Glutamatergic neuron (in vitro differentiated cells): Measurements from ENCODE around the gene SEMA7A. TPM values are rescaled to one million over a fixed set of nuclear protein-coding genes. Genes with fewer than 3 reads are reported as not detected.

Source experiments
- DNase-seq: peaks from one replicate; pipeline ENCODE4 v3.0.0; 2022
- H3K27ac Mint-ChIP-seq: one replicate; pipeline ENCODE4 v1.8.0; 2020; ENCODE audit warnings: mild to moderate bottlenecking, mixed read lengths, inconsistent platforms; ENCODE audit not compliant: unreplicated experiment
- H3K27me3 Mint-ChIP-seq: one replicate; pipeline ENCODE4 v1.8.0; 2020; ENCODE audit warnings: mild to moderate bottlenecking, moderate library complexity, mixed read lengths, inconsistent platforms; ENCODE audit not compliant: unreplicated experiment
- H3K36me3 Mint-ChIP-seq: one replicate; pipeline ENCODE4 v1.8.0; 2020; ENCODE audit warnings: mild to moderate bottlenecking, mixed read lengths, inconsistent platforms; ENCODE audit not compliant: unreplicated experiment
- H3K4me1 Mint-ChIP-seq: one replicate; pipeline ENCODE4 v1.8.0; 2020; ENCODE audit warnings: mild to moderate bottlenecking, low read depth, mixed read lengths, inconsistent platforms; ENCODE audit not compliant: unreplicated experiment
- H3K4me3 Mint-ChIP-seq: one replicate; pipeline ENCODE4 v1.8.0; 2020; ENCODE audit warnings: mild to moderate bottlenecking, mixed read lengths, inconsistent platforms; ENCODE audit not compliant: unreplicated experiment
- H3K9me3 Mint-ChIP-seq: one replicate; pipeline ENCODE4 v1.8.0; 2020; ENCODE audit warnings: mild to moderate bottlenecking, moderate library complexity, mixed read lengths, inconsistent platforms; ENCODE audit not compliant: unreplicated experiment
- total RNA-seq: library from RNA; stranded (reverse); fragmentation: NEBNext Ultra II Directional; extraction: Animal tissue kit (Norgen Biotek cat#: 25700); gene quantifications from one replicate; pipeline ENCODE4 v1.2.1, GENCODE V29; 2021; ENCODE audit not compliant: unreplicated experiment
- TF ChIP-seq, protein P1 (sequence below): fragments of 200-600 bp; sonication (generic); IDR thresholded peaks from one replicate; pipeline ENCODE4 v1.5.0; 2021; ENCODE audit not compliant: partially characterized antibody, unreplicated experiment

SEMA7A gene
- total RNA-seq, 1 donor from 2014 or later = 16.2 TPM

DNA sequence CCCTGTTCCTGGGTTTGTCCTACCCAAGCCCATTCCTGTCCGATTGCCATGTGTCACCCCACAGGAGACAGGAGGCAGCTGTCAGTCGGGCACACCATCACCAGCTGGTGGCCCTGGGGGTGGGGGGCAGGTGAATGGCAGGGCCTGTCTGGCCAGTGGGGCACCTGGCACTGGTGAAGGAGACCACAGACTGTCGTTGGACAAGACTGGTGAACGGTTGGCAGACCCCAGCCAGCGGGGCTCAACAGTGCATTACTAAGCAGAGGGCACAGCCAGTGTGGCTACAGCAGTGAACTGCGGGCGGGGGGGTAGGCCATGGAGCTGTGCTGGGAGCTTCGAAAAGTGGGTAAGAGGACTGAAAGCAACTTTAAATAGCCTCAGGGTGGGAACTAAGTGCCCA lies 2.1 kb downstream of the SEMA7A start:
- peaks cover 3% of the 10 kb centered on the region for H3K9me3 Mint-ChIP-seq
- peak overlapping the region; percentile 84 for H3K4me3 Mint-ChIP-seq
- H3K27ac Mint-ChIP-seq = no peak overlapping the region
- TF ChIP-seq, protein P1, sequence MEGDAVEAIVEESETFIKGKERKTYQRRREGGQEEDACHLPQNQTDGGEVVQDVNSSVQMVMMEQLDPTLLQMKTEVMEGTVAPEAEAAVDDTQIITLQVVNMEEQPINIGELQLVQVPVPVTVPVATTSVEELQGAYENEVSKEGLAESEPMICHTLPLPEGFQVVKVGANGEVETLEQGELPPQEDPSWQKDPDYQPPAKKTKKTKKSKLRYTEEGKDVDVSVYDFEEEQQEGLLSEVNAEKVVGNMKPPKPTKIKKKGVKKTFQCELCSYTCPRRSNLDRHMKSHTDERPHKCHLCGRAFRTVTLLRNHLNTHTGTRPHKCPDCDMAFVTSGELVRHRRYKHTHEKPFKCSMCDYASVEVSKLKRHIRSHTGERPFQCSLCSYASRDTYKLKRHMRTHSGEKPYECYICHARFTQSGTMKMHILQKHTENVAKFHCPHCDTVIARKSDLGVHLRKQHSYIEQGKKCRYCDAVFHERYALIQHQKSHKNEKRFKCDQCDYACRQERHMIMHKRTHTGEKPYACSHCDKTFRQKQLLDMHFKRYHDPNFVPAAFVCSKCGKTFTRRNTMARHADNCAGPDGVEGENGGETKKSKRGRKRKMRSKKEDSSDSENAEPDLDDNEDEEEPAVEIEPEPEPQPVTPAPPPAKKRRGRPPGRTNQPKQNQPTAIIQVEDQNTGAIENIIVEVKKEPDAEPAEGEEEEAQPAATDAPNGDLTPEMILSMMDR = no peak
- no peaks in the 10 kb centered on the region for H3K36me3 Mint-ChIP-seq
- H3K27me3 Mint-ChIP-seq = peaks cover 13% of the 10 kb centered on the region
- peaks cover 19% of the 10 kb centered on the region for H3K4me1 Mint-ChIP-seq
- DNase-seq = no peak

DNA sequence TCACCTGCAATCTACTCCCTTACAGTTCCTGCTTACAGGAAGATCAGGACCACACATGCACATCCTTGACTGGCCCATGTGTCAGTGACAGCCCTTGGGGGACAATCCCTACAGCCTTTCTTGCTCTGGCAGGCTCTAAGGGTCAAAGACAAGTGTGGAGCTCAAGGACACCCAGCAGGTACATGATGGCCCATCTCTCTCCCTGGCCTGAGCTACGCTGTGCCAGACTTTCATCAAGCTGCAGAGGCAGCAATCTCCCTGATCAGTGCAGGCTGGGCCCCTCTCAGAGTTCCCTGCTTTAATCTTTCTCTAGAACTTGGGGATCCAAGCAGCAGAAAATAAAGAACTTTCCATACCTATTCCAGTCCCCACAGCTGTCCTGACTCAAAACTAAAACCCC lies 2.6 kb downstream of the SEMA7A start:
- no peak overlapping the region for H3K27ac Mint-ChIP-seq
- peaks cover 3% of the 10 kb centered on the region for H3K9me3 Mint-ChIP-seq
- H3K27me3 Mint-ChIP-seq = peaks cover 13% of the 10 kb centered on the region
- H3K4me1 Mint-ChIP-seq = peaks cover 19% of the 10 kb centered on the region
- TF ChIP-seq, protein P1 = no peak
- no peak for DNase-seq
- H3K4me3 Mint-ChIP-seq = peak overlapping the region; percentile 84
- H3K36me3 Mint-ChIP-seq = no peaks in the 10 kb centered on the region

DNA sequence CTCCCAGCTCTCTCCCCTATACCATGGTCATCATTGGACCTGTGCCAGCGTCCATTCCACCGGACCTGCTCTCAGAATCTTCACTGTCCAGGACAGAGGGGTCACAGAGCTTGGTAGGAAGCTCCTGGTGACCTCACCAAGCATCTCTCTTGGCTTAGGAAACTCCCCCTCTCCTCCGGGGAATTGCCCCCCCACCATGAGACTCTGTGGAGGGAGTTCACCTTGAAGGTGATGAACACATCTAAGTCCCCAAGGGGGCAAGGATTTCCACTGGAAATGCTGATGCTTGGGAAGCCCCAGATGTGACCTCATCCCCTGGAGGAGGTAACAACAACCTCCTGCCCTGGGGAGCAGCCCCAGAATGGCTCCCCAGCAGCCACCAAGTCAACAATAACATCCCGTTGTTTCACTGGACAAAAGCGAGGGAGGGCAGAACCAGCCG lies 3.2 kb downstream of the SEMA7A start:
- Mint-ChIP-seq H3K4me3 (no peak overlapping the region), H3K4me1 (peaks cover 19% of the 10 kb centered on the region), H3K27me3 (peaks cover 11% of the 10 kb centered on the region), H3K36me3 (no peaks in the 10 kb centered on the region), H3K27ac (no peak overlapping the region), H3K9me3 (peaks cover 3% of the 10 kb centered on the region)
- TF ChIP-seq, protein P1 = no peak
- DNase-seq = no peak

DNA sequence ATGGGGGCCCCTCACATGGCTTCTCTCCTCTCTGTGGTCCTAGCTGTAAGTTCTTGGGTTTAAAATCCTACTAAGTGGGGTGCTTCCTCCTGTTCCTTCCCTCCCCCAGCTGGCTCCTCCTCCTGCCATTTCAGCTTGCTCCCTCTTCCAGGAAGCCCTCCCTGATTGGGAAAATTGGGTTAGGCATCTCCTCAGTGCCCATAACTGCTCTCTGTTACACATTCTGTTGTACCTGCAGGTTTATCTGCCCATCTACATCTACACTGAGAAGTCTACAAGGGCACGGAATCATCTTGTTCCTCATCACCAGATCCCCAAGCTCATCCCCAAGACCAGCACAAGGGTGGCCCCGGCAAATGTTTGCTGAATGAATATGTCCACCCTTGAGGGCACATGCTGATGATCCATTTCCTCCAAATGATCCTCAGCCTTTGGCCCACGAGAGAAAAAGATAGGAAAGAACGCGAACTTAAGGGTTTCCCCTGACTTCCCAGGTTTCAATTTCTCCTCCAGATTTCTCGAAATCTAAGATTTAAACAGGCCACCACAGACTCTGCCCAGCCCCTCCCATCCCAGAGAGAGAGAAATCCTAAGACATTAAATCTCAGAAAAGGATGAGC lies 3.9 kb downstream of the SEMA7A start:
- Mint-ChIP-seq H3K4me1 (peaks cover 19% of the 10 kb centered on the region), H3K27ac (no peak overlapping the region), H3K27me3 (peaks cover 12% of the 10 kb centered on the region), H3K36me3 (no peaks in the 10 kb centered on the region), H3K4me3 (peak overlapping the region; percentile 43), H3K9me3 (peaks cover 3% of the 10 kb centered on the region)
- DNase-seq = no peak
- TF ChIP-seq, protein P1 = no peak

DNA sequence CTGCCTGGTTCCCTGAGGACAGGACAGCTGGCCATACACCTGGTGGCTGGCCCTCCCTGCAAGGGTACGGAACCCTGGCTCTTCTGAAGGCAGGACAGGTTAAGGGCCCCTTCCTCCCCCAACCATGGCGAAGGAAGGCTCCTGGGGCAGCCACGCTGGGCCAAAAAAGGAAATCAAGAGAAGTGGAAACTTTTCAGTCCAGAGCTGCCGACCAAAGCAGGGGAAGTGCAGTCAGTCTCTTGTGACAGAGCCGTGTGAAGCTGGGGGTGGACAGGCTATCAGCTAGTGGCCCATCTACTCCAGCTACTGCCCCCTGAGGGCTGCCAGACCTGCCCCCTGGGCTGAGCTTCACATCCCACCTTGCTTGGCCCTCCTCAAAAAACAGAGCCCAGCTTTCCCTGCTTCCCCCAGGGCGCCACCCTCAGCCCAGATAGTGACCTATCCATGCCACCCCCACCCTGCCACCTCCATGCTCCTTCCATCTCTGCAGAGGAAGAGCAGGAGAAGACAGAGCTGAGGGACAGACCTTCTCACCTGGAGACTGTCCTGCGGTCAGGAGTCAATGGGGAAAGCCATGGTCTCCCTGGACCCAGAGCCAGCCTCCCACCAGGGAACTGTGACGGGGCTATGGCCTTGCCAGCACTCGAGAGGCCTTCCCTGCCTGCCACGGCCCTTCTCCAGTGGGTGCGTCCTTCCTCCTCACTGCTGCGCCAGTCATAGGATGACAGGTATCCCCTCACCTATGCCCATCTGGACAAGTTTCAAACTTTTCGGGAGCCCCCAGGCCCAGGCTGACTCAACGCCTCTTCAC lies 4.6 kb downstream of the SEMA7A start:
- H3K4me1 Mint-ChIP-seq = peaks cover 15% of the 10 kb centered on the region

More for the DNA sequence above, 4.6 kb downstream of the SEMA7A start:
- H3K27me3 Mint-ChIP-seq = peaks cover 8% of the 10 kb centered on the region
- H3K9me3 Mint-ChIP-seq = peaks cover 3% of the 10 kb centered on the region
- TF ChIP-seq, protein P1 = no peak
- H3K27ac Mint-ChIP-seq = no peak overlapping the region
- H3K36me3 Mint-ChIP-seq = no peaks in the 10 kb centered on the region
- DNase-seq = no peak
- no peak overlapping the region for H3K4me3 Mint-ChIP-seq
